ENCODE measurements around the gene MIA3.
"Not testable (repeated sequence)": the region's sequence is repeated elsewhere in the genome, so short reads cannot be mapped to it uniquely, and the experiment has no call there.

Gene MIA3

GRCh38 chr1:222618001-222618879, at the start of gene MIA3:
MIA3 (plus strand) TSS chr1:222618097; CDS start chr1:222618111, 14 bp downstream.
- FAIRE-seq: no peak
- peak; percentile 86 for DNase-seq (ENCODE audit: insufficient read length, low spot score)
- peak; percentile 90 for TF ChIP-seq POLR2A (IDR thresholded peaks at IDR 0.05; ENCODE audit: low read depth, low read length)

- TF ChIP-seq POLR2A (IDR thresholded peaks at IDR 0.05; ENCODE audit: low read depth, low read length): no peak
- DNase-seq (ENCODE audit: insufficient read length, low spot score) (no peak), FAIRE-seq (peak; percentile 45)
Measured at GRCh38 chr1:222570837-222571236, 47.1 kb upstream of the MIA3 start.

GRCh38 chr1:222579316-222579715, 38.6 kb upstream of the MIA3 start:
- FAIRE-seq (no peak), DNase-seq (ENCODE audit: insufficient read length, low spot score) (no peak)
- TF ChIP-seq POLR2A (IDR thresholded peaks at IDR 0.05; ENCODE audit: low read depth, low read length): no peak

GRCh38 chr1:222582099-222582774, 35.7 kb upstream of the MIA3 start:
- FAIRE-seq: peak; percentile 93
- TF ChIP-seq POLR2A (IDR thresholded peaks at IDR 0.05; ENCODE audit: low read depth, low read length): no peak
- DNase-seq (ENCODE audit: insufficient read length, low spot score): peak; percentile 12

GRCh38 chr1:222583079-222583478, 34.8 kb upstream of the MIA3 start:
- TF ChIP-seq POLR2A (IDR thresholded peaks at IDR 0.05; ENCODE audit: low read depth, low read length): no peak
- FAIRE-seq (no peak), DNase-seq (ENCODE audit: insufficient read length, low spot score) (no peak)

- FAIRE-seq (no peak), DNase-seq (ENCODE audit: insufficient read length, low spot score) (no peak)
- no peak for TF ChIP-seq POLR2A (IDR thresholded peaks at IDR 0.05; ENCODE audit: low read depth, low read length)
Measured at GRCh38 chr1:222586842-222587241, 31.1 kb upstream of the MIA3 start.

GRCh38 chr1:222588135-222588534, 29.8 kb upstream of the MIA3 start:
- FAIRE-seq (no peak), DNase-seq (ENCODE audit: insufficient read length, low spot score) (no peak)
- no peak for TF ChIP-seq POLR2A (IDR thresholded peaks at IDR 0.05; ENCODE audit: low read depth, low read length)

- peak; percentile 72 for TF ChIP-seq POLR2A (IDR thresholded peaks at IDR 0.05; ENCODE audit: low read depth, low read length)
- DNase-seq (ENCODE audit: insufficient read length, low spot score): peak; percentile 55
- peak; percentile 83 for FAIRE-seq
Measured at GRCh38 chr1:222589462-222590302, 28.2 kb upstream of the MIA3 start, which contains the start of gene TAF1A. TAF1A (minus strand) TSS chr1:222589933.

GRCh38 chr1:222592171-222592570, 25.7 kb upstream of the MIA3 start:
- FAIRE-seq (peak; percentile 73), DNase-seq (ENCODE audit: insufficient read length, low spot score) (peak; percentile 23)
- TF ChIP-seq POLR2A (IDR thresholded peaks at IDR 0.05; ENCODE audit: low read depth, low read length): no peak

GRCh38 chr1:222594789-222595188, 23.1 kb upstream of the MIA3 start:
- no peak for FAIRE-seq
- TF ChIP-seq POLR2A (IDR thresholded peaks at IDR 0.05; ENCODE audit: low read depth, low read length): no peak
- DNase-seq (ENCODE audit: insufficient read length, low spot score): no peak

GRCh38 chr1:222596696-222597095, 21.2 kb upstream of the MIA3 start:
- FAIRE-seq: no peak
- DNase-seq (ENCODE audit: insufficient read length, low spot score): no peak

GRCh38 chr1:222600281-222600680, 17.6 kb upstream of the MIA3 start:
- FAIRE-seq (peak; percentile 30), DNase-seq (ENCODE audit: insufficient read length, low spot score) (no peak)
- no peak for TF ChIP-seq POLR2A (IDR thresholded peaks at IDR 0.05; ENCODE audit: low read depth, low read length)

More at GRCh38 chr1:222596696-222597095, 21.2 kb upstream of the MIA3 start:
- no peak for TF ChIP-seq POLR2A (IDR thresholded peaks at IDR 0.05; ENCODE audit: low read depth, low read length)

GRCh38 chr1:222601257-222601656, 16.6 kb upstream of the MIA3 start:
- FAIRE-seq (peak; percentile 15), DNase-seq (ENCODE audit: insufficient read length, low spot score) (no peak)
- TF ChIP-seq POLR2A (IDR thresholded peaks at IDR 0.05; ENCODE audit: low read depth, low read length): no peak

- DNase-seq (ENCODE audit: insufficient read length, low spot score) (no peak), FAIRE-seq (no peak)
- no peak for TF ChIP-seq POLR2A (IDR thresholded peaks at IDR 0.05; ENCODE audit: low read depth, low read length)
Measured at GRCh38 chr1:222606757-222607156, 11.1 kb upstream of the MIA3 start.

- DNase-seq (ENCODE audit: insufficient read length, low spot score); FAIRE-seq: not testable (repeated sequence)
Measured at GRCh38 chr1:222609111-222609510, 8.8 kb upstream of the MIA3 start.

Data from H54 (cell line).